ENCODE results near the gene FEM1B. TPM values are rescaled to one million over a fixed set of nuclear protein-coding genes. Genes with fewer than 3 reads are reported as not detected.

The FEM1B gene
- total and polyA plus RNA-seq, 2 of the 8 experiments (the other 6 are each of a cell fraction or from before 2014, with no cell fraction given) = 36.1 to 83.8 TPM

DNA sequence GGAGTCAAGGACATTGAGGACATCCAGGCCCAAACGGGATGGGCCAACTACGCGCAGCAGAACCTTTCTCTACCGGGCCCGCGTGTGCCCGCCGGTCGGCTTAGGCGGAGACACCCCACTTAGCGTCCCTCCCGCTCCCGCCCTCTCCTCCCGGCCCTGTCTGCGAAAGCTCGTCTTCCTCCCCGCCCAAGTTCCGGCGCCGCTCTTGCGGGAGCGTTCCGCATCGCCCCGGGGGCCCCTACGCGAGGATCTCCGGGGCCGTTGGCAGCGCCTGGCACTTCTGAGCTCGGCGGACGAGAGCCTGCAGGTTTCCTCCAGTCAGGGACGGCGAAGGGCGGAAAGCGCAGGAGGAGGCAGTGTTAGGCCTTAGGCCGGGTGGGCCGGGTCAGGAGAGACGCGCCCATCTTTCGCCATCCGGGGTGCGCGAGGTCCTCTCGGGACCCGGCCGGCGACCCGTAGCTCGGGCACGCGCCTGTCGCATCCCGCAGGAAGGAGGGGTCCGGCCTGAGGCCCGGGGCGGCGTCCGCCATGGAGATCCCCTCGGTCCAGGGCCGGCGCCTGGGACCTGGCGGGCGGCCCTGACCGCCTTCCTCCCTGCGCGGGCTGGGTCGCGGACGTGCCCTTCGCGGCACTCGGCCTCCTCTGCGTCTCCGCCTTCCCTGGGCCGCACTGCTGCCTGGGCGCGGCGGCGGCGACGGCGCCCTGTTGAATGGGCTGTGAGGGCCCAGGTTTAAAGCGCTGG lies at the start of gene FEM1B (continued):
- TF ChIP-seq POLR2AphosphoS5 (IDR thresholded peaks at IDR 0.05; ENCODE audit: low read depth, low read length) (peak; percentile 79), TBP (IDR thresholded peaks at IDR 0.05; ENCODE audit: low read depth, low read length) (peak; percentile 87), CHD2 (IDR thresholded peaks at IDR 0.05; ENCODE audit: low read length) (no peak), PHF8 (conservative IDR thresholded peaks at IDR 0.05; ENCODE audit: low read depth, low read length) (peak; percentile 92)
- TF ChIP-seq, protein P1, sequence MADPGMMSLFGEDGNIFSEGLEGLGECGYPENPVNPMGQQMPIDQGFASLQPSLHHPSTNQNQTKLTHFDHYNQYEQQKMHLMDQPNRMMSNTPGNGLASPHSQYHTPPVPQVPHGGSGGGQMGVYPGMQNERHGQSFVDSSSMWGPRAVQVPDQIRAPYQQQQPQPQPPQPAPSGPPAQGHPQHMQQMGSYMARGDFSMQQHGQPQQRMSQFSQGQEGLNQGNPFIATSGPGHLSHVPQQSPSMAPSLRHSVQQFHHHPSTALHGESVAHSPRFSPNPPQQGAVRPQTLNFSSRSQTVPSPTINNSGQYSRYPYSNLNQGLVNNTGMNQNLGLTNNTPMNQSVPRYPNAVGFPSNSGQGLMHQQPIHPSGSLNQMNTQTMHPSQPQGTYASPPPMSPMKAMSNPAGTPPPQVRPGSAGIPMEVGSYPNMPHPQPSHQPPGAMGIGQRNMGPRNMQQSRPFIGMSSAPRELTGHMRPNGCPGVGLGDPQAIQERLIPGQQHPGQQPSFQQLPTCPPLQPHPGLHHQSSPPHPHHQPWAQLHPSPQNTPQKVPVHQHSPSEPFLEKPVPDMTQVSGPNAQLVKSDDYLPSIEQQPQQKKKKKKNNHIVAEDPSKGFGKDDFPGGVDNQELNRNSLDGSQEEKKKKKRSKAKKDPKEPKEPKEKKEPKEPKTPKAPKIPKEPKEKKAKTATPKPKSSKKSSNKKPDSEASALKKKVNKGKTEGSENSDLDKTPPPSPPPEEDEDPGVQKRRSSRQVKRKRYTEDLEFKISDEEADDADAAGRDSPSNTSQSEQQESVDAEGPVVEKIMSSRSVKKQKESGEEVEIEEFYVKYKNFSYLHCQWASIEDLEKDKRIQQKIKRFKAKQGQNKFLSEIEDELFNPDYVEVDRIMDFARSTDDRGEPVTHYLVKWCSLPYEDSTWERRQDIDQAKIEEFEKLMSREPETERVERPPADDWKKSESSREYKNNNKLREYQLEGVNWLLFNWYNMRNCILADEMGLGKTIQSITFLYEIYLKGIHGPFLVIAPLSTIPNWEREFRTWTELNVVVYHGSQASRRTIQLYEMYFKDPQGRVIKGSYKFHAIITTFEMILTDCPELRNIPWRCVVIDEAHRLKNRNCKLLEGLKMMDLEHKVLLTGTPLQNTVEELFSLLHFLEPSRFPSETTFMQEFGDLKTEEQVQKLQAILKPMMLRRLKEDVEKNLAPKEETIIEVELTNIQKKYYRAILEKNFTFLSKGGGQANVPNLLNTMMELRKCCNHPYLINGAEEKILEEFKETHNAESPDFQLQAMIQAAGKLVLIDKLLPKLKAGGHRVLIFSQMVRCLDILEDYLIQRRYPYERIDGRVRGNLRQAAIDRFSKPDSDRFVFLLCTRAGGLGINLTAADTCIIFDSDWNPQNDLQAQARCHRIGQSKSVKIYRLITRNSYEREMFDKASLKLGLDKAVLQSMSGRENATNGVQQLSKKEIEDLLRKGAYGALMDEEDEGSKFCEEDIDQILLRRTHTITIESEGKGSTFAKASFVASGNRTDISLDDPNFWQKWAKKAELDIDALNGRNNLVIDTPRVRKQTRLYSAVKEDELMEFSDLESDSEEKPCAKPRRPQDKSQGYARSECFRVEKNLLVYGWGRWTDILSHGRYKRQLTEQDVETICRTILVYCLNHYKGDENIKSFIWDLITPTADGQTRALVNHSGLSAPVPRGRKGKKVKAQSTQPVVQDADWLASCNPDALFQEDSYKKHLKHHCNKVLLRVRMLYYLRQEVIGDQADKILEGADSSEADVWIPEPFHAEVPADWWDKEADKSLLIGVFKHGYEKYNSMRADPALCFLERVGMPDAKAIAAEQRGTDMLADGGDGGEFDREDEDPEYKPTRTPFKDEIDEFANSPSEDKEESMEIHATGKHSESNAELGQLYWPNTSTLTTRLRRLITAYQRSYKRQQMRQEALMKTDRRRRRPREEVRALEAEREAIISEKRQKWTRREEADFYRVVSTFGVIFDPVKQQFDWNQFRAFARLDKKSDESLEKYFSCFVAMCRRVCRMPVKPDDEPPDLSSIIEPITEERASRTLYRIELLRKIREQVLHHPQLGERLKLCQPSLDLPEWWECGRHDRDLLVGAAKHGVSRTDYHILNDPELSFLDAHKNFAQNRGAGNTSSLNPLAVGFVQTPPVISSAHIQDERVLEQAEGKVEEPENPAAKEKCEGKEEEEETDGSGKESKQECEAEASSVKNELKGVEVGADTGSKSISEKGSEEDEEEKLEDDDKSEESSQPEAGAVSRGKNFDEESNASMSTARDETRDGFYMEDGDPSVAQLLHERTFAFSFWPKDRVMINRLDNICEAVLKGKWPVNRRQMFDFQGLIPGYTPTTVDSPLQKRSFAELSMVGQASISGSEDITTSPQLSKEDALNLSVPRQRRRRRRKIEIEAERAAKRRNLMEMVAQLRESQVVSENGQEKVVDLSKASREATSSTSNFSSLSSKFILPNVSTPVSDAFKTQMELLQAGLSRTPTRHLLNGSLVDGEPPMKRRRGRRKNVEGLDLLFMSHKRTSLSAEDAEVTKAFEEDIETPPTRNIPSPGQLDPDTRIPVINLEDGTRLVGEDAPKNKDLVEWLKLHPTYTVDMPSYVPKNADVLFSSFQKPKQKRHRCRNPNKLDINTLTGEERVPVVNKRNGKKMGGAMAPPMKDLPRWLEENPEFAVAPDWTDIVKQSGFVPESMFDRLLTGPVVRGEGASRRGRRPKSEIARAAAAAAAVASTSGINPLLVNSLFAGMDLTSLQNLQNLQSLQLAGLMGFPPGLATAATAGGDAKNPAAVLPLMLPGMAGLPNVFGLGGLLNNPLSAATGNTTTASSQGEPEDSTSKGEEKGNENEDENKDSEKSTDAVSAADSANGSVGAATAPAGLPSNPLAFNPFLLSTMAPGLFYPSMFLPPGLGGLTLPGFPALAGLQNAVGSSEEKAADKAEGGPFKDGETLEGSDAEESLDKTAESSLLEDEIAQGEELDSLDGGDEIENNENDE (IDR thresholded peaks at IDR 0.05; ENCODE audit: insufficient replicate concordance, low read length) = no peak
- TF ChIP-seq, protein P2, sequence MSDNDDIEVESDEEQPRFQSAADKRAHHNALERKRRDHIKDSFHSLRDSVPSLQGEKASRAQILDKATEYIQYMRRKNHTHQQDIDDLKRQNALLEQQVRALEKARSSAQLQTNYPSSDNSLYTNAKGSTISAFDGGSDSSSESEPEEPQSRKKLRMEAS (IDR thresholded peaks at IDR 0.05) = peak; percentile 51
- TF ChIP-seq, protein P3, sequence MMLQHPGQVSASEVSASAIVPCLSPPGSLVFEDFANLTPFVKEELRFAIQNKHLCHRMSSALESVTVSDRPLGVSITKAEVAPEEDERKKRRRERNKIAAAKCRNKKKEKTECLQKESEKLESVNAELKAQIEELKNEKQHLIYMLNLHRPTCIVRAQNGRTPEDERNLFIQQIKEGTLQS (IDR thresholded peaks at IDR 0.05; ENCODE audit: insufficient read depth, low read depth, low read length) = no peak
- TF ChIP-seq, protein P4, sequence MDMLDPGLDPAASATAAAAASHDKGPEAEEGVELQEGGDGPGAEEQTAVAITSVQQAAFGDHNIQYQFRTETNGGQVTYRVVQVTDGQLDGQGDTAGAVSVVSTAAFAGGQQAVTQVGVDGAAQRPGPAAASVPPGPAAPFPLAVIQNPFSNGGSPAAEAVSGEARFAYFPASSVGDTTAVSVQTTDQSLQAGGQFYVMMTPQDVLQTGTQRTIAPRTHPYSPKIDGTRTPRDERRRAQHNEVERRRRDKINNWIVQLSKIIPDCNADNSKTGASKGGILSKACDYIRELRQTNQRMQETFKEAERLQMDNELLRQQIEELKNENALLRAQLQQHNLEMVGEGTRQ (IDR thresholded peaks at IDR 0.05; ENCODE audit: low read length) = no peak

Measured in H1 (cell line).